Measurements from ENCODE around the gene PDE11A.

The PDE11A gene

DNA sequence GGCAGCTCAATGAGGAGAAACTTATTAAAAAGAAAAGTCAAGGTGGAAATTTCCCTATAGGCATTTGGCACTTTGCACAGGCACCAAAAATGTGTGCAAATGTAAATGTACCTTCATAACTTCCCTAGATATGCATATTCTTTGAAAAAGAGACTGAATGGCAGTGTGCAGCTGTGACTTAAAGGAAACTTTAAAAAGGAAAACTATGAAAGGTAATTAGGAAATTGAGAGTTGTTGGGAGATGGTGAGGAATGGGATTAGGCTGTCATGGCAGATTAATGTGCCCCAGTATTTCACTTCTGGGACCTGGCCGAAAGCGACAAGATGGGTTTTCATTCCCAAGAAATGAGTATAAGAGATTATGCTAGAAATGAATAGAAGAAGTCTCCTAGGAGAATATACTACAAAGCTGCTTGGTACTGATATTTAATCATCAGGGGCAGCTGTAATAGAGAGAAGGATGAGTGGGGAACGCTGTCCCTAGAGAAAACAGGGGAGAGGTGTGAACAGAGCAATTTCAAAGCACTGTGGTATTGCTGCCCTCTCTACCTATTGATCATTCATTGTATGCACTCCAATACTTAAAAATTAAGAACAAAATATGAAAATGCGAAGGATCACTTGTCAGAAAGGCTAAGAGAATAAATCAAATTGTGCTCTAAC, 366.9 kb downstream of the PDE11A start:
- no peaks in the 10 kb centered on the region for H3K27me3 ChIP-seq (ENCODE audit: control insufficient read depth, insufficient read depth, low read length)

GRCh38 chr2:177703159-177703558, 369.4 kb downstream of the PDE11A start:
- Histone ChIP-seq H3K27ac (no peak overlapping the region), H3K79me2 (no peaks in the 10 kb centered on the region)
- TF ChIP-seq CTCF (IDR thresholded peaks at IDR 0.05): no peak

More for the DNA sequence above, 366.9 kb downstream of the PDE11A start:
- Histone ChIP-seq H3K79me2 (no peaks in the 10 kb centered on the region), H3K4me3 (ENCODE audit: low read depth, low read length) (no peak overlapping the region), H3K4me2 (ENCODE audit: low read length) (no peak overlapping the region), H3K27ac (no peak overlapping the region), H3K9me3 (ENCODE audit: control insufficient read depth, low read length) (no peaks in the 10 kb centered on the region), H2AFZ (no peak overlapping the region), H3K4me1 (peaks cover 13% of the 10 kb centered on the region), H3K9ac (no peak overlapping the region), H3K36me3 (ENCODE audit: control insufficient read depth, insufficient read depth, low read length) (no peaks in the 10 kb centered on the region)
- no peak for TF ChIP-seq CTCF (IDR thresholded peaks at IDR 0.05)

DNA sequence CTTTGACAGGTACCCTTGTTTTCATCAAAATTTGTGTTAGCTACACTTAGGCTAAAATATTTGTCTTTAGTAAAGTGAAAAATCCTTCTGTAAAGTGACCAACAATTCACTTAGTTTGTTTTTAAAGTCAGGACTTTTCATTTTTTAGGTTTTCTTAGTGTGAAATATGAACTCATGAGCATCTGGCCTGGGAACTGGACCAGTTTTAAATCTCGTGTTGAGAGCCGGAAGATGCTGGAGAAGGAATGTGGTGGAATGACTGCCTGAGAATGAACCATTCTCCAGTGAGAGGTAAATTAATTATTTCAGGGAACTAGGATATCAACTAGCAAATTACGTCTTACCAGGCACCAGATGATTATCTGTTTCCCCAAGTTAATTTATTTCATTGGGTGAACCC, 374.3 kb downstream of the PDE11A start:
- no peak overlapping the region for H3K27ac ChIP-seq
- no peaks in the 10 kb centered on the region for H3K79me2 ChIP-seq
- H3K9ac ChIP-seq: no peak overlapping the region
- H3K27me3 ChIP-seq (ENCODE audit: control insufficient read depth, insufficient read depth, low read length): no peaks in the 10 kb centered on the region
- no peak overlapping the region for H3K4me3 ChIP-seq (ENCODE audit: low read depth, low read length)
- no peak for TF ChIP-seq CTCF (IDR thresholded peaks at IDR 0.05)
- H3K9me3 ChIP-seq (ENCODE audit: control insufficient read depth, low read length): no peaks in the 10 kb centered on the region
- no peak overlapping the region for H3K4me2 ChIP-seq (ENCODE audit: low read length)
- no peak overlapping the region for H2AFZ ChIP-seq
- H3K4me1 ChIP-seq: no peaks in the 10 kb centered on the region
- no peaks in the 10 kb centered on the region for H3K36me3 ChIP-seq (ENCODE audit: control insufficient read depth, insufficient read depth, low read length)

More at GRCh38 chr2:177703159-177703558, 369.4 kb downstream of the PDE11A start:
- Histone ChIP-seq H2AFZ (no peak overlapping the region), H3K9ac (no peak overlapping the region), H3K36me3 (ENCODE audit: control insufficient read depth, insufficient read depth, low read length) (no peaks in the 10 kb centered on the region), H3K9me3 (ENCODE audit: control insufficient read depth, low read length) (no peaks in the 10 kb centered on the region), H3K4me3 (ENCODE audit: low read depth, low read length) (no peak overlapping the region), H3K4me1 (peaks cover 6% of the 10 kb centered on the region), H3K4me2 (ENCODE audit: low read length) (no peak overlapping the region), H3K27me3 (ENCODE audit: control insufficient read depth, insufficient read depth, low read length) (no peaks in the 10 kb centered on the region)

DNA sequence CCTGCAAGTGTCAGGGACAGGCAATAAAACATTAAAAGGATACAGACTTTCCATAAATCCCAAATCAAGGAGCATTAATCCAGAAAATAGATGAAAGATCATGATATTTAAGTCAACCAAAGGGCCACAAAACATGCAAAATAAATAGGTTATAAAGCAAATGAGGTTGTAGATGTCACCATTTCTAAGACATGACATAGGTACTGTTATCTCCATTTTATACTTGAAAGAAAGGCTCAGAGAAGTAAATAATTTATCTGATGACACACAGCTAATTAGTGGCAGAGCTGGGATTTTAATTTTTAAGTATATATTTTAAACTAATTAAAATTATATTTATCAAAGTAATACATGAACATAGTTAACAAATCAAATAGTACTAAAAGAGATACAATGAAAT, 378.2 kb downstream of the PDE11A start:
- Histone ChIP-seq H3K27ac (no peak overlapping the region), H3K4me2 (ENCODE audit: low read length) (no peak overlapping the region), H3K79me2 (no peaks in the 10 kb centered on the region), H3K27me3 (ENCODE audit: control insufficient read depth, insufficient read depth, low read length) (no peaks in the 10 kb centered on the region), H3K36me3 (ENCODE audit: control insufficient read depth, insufficient read depth, low read length) (no peaks in the 10 kb centered on the region), H3K4me1 (no peaks in the 10 kb centered on the region), H3K9me3 (ENCODE audit: control insufficient read depth, low read length) (no peaks in the 10 kb centered on the region), H2AFZ (no peak overlapping the region), H3K9ac (no peak overlapping the region), H3K4me3 (ENCODE audit: low read depth, low read length) (no peak overlapping the region)
- no peak for TF ChIP-seq CTCF (IDR thresholded peaks at IDR 0.05)

All from parathyroid adenoma (tissue), 2 donors.